IMR-90 (cell line): ENCODE results near the gene FGF16. TPM values are rescaled to one million over a fixed set of nuclear protein-coding genes. Genes with fewer than 3 reads are reported as not detected.

Source experiments
- ATAC-seq: fragments of 200-7000 bp; cut with Tn5 transposase; 2 replicates; pipeline ENCODE4 v1.9.1; 2020; ENCODE audit warnings: low read depth, mild to moderate bottlenecking, moderate library complexity
- BruUV-seq: library from RNA; stranded (reverse); fragments of 400-500 nt; replicated peaks from 2 replicates; lab custom pipeline; 2021; lab: Mats Ljungman, UMichigan
- CTCF ChIA-PET: fragments of 300-600 bp; formaldehyde crosslinking; extraction: SDS; loops from one replicate; lab custom pipeline; 2021; ENCODE audit warnings: antibody characterized with exemption; lab: Yijun Ruan, JAX
- POLR2A ChIA-PET: fragments of 300-600 bp; sonication (Branson Sonifier 250); formaldehyde crosslinking; loops from one replicate; lab custom pipeline; 2022; ENCODE audit warnings: antibody characterized with exemption; ENCODE audit not compliant: unreplicated experiment; lab: Charles Lee
- DNase-seq: peaks from one replicate; pipeline ENCODE4 v3.0.0; 2013
- H2AFZ ChIP-seq: replicated peaks from 2 replicates; pipeline ENCODE3; 2013; ENCODE audit warnings: low read length, mild to moderate bottlenecking; ENCODE audit not compliant: poor library complexity
- H2AK5ac ChIP-seq: 2 replicates; pipeline ENCODE4 v1.6.1; 2013; ENCODE audit warnings: low read depth, low read length, inconsistent platforms
- H2AK9ac ChIP-seq: replicated peaks from 2 replicates; pipeline ENCODE3; 2013; ENCODE audit warnings: mild to moderate bottlenecking, low read depth, low read length, moderate library complexity; ENCODE audit not compliant: poor library complexity
- H2BK120ac ChIP-seq: 2 replicates; pipeline ENCODE4 v1.6.1; 2013; ENCODE audit warnings: low read depth, low read length, inconsistent platforms
- H2BK15ac ChIP-seq: 3 replicates; pipeline ENCODE4 v1.6.1; 2013; ENCODE audit warnings: low read depth, low read length, inconsistent platforms
- H2BK20ac ChIP-seq: 2 replicates; pipeline ENCODE4 v1.6.1; 2013; ENCODE audit warnings: low read depth, mild to moderate bottlenecking, inconsistent platforms, low read length, moderate library complexity
- H2BK5ac ChIP-seq: 2 replicates; pipeline ENCODE4 v1.6.1; 2013; ENCODE audit warnings: mild to moderate bottlenecking, low read depth, low read length, inconsistent platforms; ENCODE audit not compliant: poor library complexity, severe bottlenecking
- H3K14ac ChIP-seq: replicated peaks from 2 replicates; pipeline ENCODE4 v1.6.1; 2013; ENCODE audit warnings: low read depth, low read length, inconsistent platforms
- H3K18ac ChIP-seq: 2 replicates; pipeline ENCODE4 v1.6.1; 2013; ENCODE audit warnings: low read depth, low read length, control low read depth
- H3K23ac ChIP-seq: 2 replicates; pipeline ENCODE4 v1.6.1; 2013; ENCODE audit warnings: low read depth, low read length, inconsistent platforms
- H3K27ac ChIP-seq: 2 replicates; pipeline ENCODE4 v1.5.1; 2013; ENCODE audit warnings: mild to moderate bottlenecking, control low read depth, low read length; ENCODE audit not compliant: insufficient read depth
- H3K27me3 ChIP-seq: 2 replicates; pipeline ENCODE4 v1.6.1; 2013; ENCODE audit warnings: low read length; ENCODE audit not compliant: control insufficient read depth, insufficient read depth
- H3K36me3 ChIP-seq: 2 replicates; pipeline ENCODE4 v1.6.1; 2013; ENCODE audit warnings: low read length, mixed read lengths; ENCODE audit not compliant: control insufficient read depth, insufficient read depth
- H3K4ac ChIP-seq: 2 replicates; pipeline ENCODE4 v1.6.1; 2013; ENCODE audit warnings: low read depth, low read length, inconsistent platforms
- H3K4me1 ChIP-seq: 2 replicates; pipeline ENCODE4 v1.6.1; 2013; ENCODE audit warnings: low read length, mixed read lengths; ENCODE audit not compliant: control insufficient read depth, insufficient read depth
- H3K4me2 ChIP-seq: 2 replicates; pipeline ENCODE4 v1.6.1; 2013; ENCODE audit warnings: low read depth, mild to moderate bottlenecking, control low read depth, low read length, moderate library complexity
- H3K4me3 ChIP-seq: 2 replicates; pipeline ENCODE4 v1.5.1; 2013; ENCODE audit warnings: low read depth, mild to moderate bottlenecking, control low read depth, low read length, moderate library complexity; ENCODE audit not compliant: insufficient read depth
- H3K56ac ChIP-seq: 2 replicates; pipeline ENCODE4 v1.6.1; 2013; ENCODE audit warnings: low read length, inconsistent platforms; ENCODE audit not compliant: insufficient read depth; ENCODE audit errors: extremely low read depth
- H3K79me1 ChIP-seq, 2 experiments: 2 replicates each; pipeline ENCODE4 v1.6.1; 2013; ENCODE audit warnings: low read length in 2 of 2, inconsistent platforms in 1 of 2, low read depth in 1 of 2
- H3K9ac ChIP-seq: 2 replicates; pipeline ENCODE4 v1.6.1; 2013; ENCODE audit warnings: low read depth, low read length, control low read depth
- H3K9me1 ChIP-seq: 2 replicates; pipeline ENCODE4 v1.6.1; 2013; ENCODE audit warnings: low read length, inconsistent platforms; ENCODE audit not compliant: insufficient read depth
- H3K9me3 ChIP-seq: 2 replicates; pipeline ENCODE4 v1.6.1; 2013; ENCODE audit warnings: low read length; ENCODE audit not compliant: control insufficient read depth, insufficient read depth
- H4K20me1 ChIP-seq: 2 replicates; pipeline ENCODE4 v1.6.1; 2013; ENCODE audit warnings: low read length, inconsistent platforms; ENCODE audit not compliant: insufficient read depth
- H4K5ac ChIP-seq: 2 replicates; pipeline ENCODE4 v1.6.1; 2013; ENCODE audit warnings: mild to moderate bottlenecking, low read depth, low read length, control low read depth
- H4K8ac ChIP-seq, 2 experiments: 2 replicates each; pipeline ENCODE4 v1.6.1; 2013; ENCODE audit warnings: low read depth in 2 of 2, low read length in 2 of 2, control low read depth in 1 of 2, inconsistent platforms in 1 of 2
- H4K91ac ChIP-seq: 2 replicates; pipeline ENCODE4 v1.6.1; 2013; ENCODE audit warnings: low read depth, low read length, inconsistent platforms; ENCODE audit not compliant: insufficient read depth
- RAD21 ChIP-seq: IDR thresholded peaks from 2 replicates; pipeline ENCODE4 v1.6.1; 2012; ENCODE audit warnings: low read length, improper control_type of control experiment
- RFX5 ChIP-seq: IDR thresholded peaks from 2 replicates; pipeline ENCODE4 v1.8.0; 2012; ENCODE audit warnings: low read depth, mild to moderate bottlenecking, low read length, moderate library complexity
- SMC3 ChIP-seq: fragments of 150-350 bp; IDR thresholded peaks from 2 replicates; pipeline ENCODE4 v1.6.1; 2016; ENCODE audit warnings: low read depth, mild to moderate bottlenecking, antibody characterized with exemption, low read length, moderate library complexity
- WGBS, 2 experiments: methylation state at CpG; one replicate each; pipeline versions ENCODE4 v1.1.5 to v1.1.7; 2013; ENCODE audit warnings: missing lambda C conversion rate in 2 of 2; ENCODE audit not compliant: insufficient read length in 1 of 2; ENCODE audit errors: extremely low coverage in 2 of 2; 5-methylcytosine and 5-hydroxymethylcytosine counted together
- dilution Hi-C: fragments of 300-500 bp; cut with HindIII; formaldehyde crosslinking; loops from one replicate; pipeline ENCODE4 v1.14.3; 2018; ENCODE audit warnings: low sequenced_read_pairs; ENCODE audit not compliant: unreplicated experiment
- in situ Hi-C: fragments of 300-500 bp; cut with MboI; formaldehyde crosslinking; loops from 3 replicates; pipeline ENCODE4 v1.14.3; 2019; ENCODE audit warnings: low sequenced_read_pairs, inconsistent platforms, mixed read lengths
- intact Hi-C: fragments of 100-400 bp; cut with micrococcal nuclease; formaldehyde crosslinking; loops from 2 replicates; pipeline ENCODE4 v1.10.0; 2022
- polyA plus RNA-seq, 3 experiments: library from polyadenylated mRNA; depleted of rRNA; stranded (reverse); fragments of >200 nt; gene quantifications; 2 replicates each; pipeline ENCODE4 v1.2.3, GENCODE V29; 2012; ENCODE audit warnings: low replicate concordance in 1 of 3
- total RNA-seq: library from RNA; depleted of rRNA; stranded (reverse); fragments of >200 nt; gene quantifications from 2 replicates; pipeline ENCODE4 v1.2.3, GENCODE V29; 2012

The FGF16 gene
- total and polyA plus RNA-seq, 2 of the 4 experiments (the other 2 are of a cell fraction) = not detected

GRCh38 chrX:77428551-77428950, 18.6 kb upstream of the FGF16 start:
- Histone ChIP-seq H3K4me1 (no peaks in the 10 kb centered on the region), H3K36me3 (no peaks in the 10 kb centered on the region), H2BK5ac (no peak overlapping the region), H3K56ac (no peak overlapping the region), H3K27me3 (peaks cover 1% of the 10 kb centered on the region), H3K4me3 (no peak overlapping the region), H3K27ac (no peak overlapping the region), H4K91ac (no peak overlapping the region), H4K8ac (no peak overlapping the region), H3K79me1 (no peaks in the 10 kb centered on the region), H3K4ac (no peak overlapping the region), H2BK20ac (no peak overlapping the region), H2BK15ac (no peak overlapping the region), H3K9me1 (no peaks in the 10 kb centered on the region), H3K23ac (no peak overlapping the region), H3K18ac (no peak overlapping the region), H4K20me1 (no peaks in the 10 kb centered on the region), H3K9me3 (no peaks in the 10 kb centered on the region), H4K5ac (no peak overlapping the region), H2AK5ac (no peak overlapping the region), H2AFZ (no peak overlapping the region), H2AK9ac (no peak overlapping the region), H3K14ac (no peak overlapping the region), H3K9ac (no peak overlapping the region), H2BK120ac (no peak overlapping the region), H3K4me2 (no peak overlapping the region)
- intact Hi-C loops = no loop called here
- no CpG with 5 or more reads among the region's 1 CpG for WGBS, 2 experiments
- ATAC-seq (no peak), DNase-seq (no peak)
- BruUV-seq = no TSS peak
- in situ Hi-C loops = no loop called here
- ChIA-PET POLR2A (no interaction called here), CTCF (no interaction called here)
- dilution Hi-C loops = no loop called here
- TF ChIP-seq SMC3 (no peak), RAD21 (no peak), RFX5 (no peak)
